Activated CD8-positive, alpha-beta memory T cell treated with anti-CD3 and anti-CD28 coated beads for 48 hours (primary cell): Measurements from ENCODE around the gene RAB40A.
"Not testable (repeated sequence)": the region's sequence is repeated elsewhere in the genome, so short reads cannot be mapped to it uniquely, and the experiment has no call there.

ENCODE experiments used
- DNase-seq, 3 experiments: peaks; one replicate each; pipeline ENCODE4 v3.0.0-alpha.2; 2020; ENCODE audit warnings: low read depth in 2 of 3, low spot score in 2 of 3

The RAB40A gene

GRCh38 chrX:103464774-103465117 is 54.5 kb downstream of the RAB40A start:
- peak; percentile 25 to 43 (median 30) for DNase-seq

GRCh38 chrX:103464072-103464773 is 55.1 kb downstream of the RAB40A start:
- no peak for DNase-seq

GRCh38 chrX:103461156-103461555 is 58.1 kb downstream of the RAB40A start:
- no peak for DNase-seq

- not testable (repeated sequence) for DNase-seq
These were observed 59.1 kb downstream of the RAB40A start for GRCh38 chrX:103460001-103460755.

GRCh38 chrX:103453655-103454054 is 65.6 kb downstream of the RAB40A start:
- DNase-seq: no peak
